Stimulated activated CD8-positive, alpha-beta memory T cell treated with anti-CD3 and anti-CD28 coated beads, Interleukin-15, amount 100 ng/mL, for 1 hour (primary cell): Measurements from ENCODE around the gene FATE1.
"Not testable (repeated sequence)": the region's sequence is repeated elsewhere in the genome, so short reads cannot be mapped to it uniquely, and the experiment has no call there.

ENCODE experiments used
- DNase-seq: peaks from one replicate; pipeline ENCODE4 v3.0.0-alpha.2; 2020; ENCODE audit warnings: low read depth

Gene FATE1

DNA sequence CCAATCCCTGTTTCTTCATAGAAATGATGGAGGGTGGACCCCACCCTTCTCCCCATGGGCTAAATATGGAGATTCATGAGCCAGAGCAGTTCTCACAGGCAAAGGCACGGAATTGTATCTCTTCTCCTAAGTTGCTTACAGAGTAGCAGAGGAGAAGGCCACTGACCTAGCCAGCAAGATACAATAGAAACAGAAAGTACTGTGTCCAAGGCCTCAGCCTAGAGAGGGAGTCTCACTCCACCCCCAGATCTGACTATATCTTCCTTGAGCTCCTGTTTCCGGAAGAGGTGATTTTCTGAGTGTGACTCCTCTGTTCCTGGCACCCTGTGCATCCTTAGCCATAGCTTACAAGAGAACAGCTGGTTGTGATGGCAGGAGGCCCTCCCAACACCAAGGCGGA lies at the start of gene FATE1:
Gene FATE1 (plus strand): TSS at position 284 of the 400 bp plus-strand sequence. CDS start 85 bp downstream, at position 369.
- no peak for DNase-seq

GRCh38 chrX:151675121-151675746 lies 40.6 kb upstream of the FATE1 start:
- DNase-seq, result no peak

DNA sequence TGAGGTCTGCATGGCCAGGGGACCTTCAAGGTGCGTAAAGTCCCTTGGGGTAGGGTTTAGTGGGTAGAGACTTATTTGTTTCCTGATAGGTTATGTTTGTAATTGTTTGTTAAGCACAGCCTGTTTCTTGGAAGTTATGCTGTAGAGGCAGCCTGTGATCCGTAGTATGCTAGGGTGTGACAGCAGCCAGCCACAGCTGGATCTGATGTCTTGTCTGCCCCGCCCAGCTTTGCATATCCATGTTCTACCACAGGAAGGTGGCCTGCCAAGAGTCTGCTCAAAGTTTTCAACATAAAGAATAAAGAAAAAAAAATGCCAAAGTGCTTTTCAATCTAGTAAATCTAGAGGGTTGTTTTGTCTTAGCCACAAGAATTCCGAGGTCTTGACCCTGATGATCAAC lies 39.6 kb upstream of the FATE1 start:
- DNase-seq, result no peak

- no peak for DNase-seq
Observed at GRCh38 chrX:151679798-151680402, 35.9 kb upstream of the FATE1 start.

- peak; percentile 14 for DNase-seq
Observed at GRCh38 chrX:151680805-151681204, 35.0 kb upstream of the FATE1 start.

DNA sequence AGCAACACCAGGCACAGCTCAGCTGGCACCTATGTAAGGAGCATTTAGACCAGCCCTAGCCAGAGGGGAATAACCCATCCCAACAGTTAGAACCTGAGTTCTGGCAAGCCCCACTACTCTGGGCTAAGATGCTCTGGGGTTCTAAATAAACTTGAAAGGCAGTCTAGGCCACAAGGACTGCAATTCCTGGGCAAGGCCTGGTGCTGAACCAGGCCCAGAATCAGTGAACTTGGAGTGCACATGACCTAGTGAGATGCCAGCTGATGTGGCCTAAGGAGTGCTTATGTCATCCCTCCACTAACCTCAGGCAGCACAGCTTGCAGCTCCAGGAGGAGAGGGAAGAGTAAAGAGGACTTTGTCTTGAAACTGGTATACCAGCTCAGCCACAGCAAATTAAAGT lies 28.2 kb upstream of the FATE1 start:
- DNase-seq, result no peak

DNA sequence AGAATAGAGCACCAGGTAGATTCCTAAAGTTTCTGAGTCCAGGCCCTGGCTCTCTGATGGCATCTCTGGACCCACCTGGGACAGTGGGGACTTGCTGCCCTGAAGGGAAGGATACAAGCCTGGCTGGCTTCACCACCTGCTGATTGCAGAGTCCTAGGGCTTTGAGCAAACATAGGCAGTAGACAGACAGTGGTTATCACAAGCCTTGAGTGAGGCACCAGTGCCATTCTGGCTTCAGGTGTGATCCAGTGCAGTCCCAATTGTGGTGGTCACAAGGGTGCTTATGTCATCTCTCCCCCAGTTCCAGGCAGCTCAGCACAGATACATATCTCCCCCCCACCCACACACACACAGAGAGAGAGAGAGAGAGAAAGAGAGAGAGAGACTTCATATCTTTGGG lies 27.1 kb upstream of the FATE1 start:
- no peak for DNase-seq

- no peak for DNase-seq
Observed at GRCh38 chrX:151692825-151693224, 23.0 kb upstream of the FATE1 start.

GRCh38 chrX:151694121-151694520 lies 21.7 kb upstream of the FATE1 start:
- no peak for DNase-seq

DNA sequence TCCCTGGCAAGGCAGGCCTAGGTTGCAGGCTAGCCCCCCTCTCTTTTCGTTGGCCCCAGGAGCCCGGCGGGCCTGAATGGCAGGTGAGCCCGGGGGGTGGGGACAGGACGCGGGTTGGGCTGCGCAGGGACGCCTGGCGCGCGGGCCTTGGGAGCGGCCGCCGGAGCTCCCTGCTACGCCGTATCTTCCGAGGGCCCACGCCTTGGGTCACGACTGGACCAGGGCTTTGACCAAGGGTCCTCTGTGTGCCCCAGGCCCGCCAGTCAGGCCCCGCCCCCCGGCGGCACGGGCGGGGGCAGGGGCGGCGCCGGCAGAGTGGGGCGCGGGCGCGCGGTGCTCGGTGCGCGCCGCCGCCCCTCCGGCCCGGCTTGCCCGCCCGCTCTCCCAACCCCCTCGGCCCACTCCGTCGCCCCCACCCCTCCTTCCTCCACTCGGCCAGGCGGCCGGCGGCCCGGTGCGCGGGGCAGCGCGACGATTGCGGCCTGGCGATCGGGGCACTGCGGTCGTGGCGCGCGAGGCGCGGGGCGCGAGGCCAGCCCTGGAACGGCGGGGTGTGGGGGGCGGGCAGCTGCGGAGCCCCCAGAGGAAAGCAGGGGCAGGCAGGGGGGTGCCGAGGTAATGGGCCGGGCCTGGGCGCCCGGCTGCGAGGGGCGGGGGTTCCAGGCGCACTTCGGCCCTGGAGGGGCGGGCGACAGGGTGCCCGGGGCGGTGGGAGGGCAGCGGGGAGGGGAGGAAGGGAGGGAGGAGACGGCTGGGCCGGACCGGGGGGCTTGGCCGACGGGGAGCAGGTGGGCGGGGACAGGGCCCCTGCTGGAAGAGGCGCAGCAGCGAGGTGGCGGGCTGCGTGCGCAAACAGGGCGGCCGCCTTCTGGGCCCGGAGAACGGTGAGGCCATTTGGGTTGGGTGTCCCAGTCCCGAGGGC lies 20.9 kb upstream of the FATE1 start, which contains the start of gene PRRG3:
Gene PRRG3 (plus strand): TSS at position 798 of the 922 bp plus-strand sequence. CDS start 3,357 bp downstream, outside the sequence.
- DNase-seq, result no peak

- DNase-seq, result no peak
Observed at GRCh38 chrX:151695583-151696340, 20.1 kb upstream of the FATE1 start.

GRCh38 chrX:151697082-151697481 lies 18.8 kb upstream of the FATE1 start:
- not testable (repeated sequence) for DNase-seq

DNA sequence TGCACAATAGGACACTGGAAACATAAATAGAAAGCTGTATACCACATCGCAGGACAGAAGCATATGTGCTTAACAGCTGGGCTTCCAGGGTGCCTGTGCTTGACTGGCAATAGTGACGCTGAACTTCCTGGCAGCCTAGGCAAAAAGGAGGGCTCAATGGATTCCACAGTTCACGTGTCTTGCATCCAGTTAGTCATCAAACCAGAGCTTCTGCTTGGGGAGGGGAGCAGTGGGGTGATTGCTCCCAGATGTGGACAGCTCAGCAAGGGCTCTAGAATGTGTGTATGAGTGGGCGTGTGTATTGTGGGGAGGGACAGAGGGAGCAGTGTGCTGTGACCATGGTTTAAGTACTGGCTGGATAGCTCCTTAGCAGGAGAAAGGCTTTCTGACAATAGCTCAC lies 18.3 kb upstream of the FATE1 start:
- no peak for DNase-seq

- no peak for DNase-seq
Observed at GRCh38 chrX:151698485-151698884, 17.4 kb upstream of the FATE1 start.

DNA sequence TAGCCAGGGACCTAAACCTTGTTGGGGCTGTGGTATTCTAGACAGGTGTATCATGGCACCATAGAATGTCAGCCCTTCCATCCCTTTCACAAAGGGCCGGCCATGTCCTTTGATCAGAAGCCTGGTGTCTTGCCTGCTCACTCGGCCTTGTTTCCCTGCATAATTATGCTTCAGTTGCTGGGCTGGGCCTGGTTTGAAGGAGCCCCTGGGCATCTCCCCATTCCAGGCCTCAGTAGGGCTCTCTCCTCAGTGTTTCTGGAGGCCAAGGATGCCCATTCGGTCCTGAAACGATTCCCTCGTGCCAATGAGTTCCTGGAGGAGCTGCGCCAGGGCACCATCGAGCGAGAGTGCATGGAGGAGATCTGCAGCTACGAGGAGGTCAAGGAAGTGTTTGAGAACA lies 16.1 kb upstream of the FATE1 start:
- no peak for DNase-seq

- DNase-seq, result no peak
Observed at GRCh38 chrX:151700581-151700980, 15.3 kb upstream of the FATE1 start.

- DNase-seq, result no peak
Observed at GRCh38 chrX:151701071-151701470, 14.8 kb upstream of the FATE1 start.

DNA sequence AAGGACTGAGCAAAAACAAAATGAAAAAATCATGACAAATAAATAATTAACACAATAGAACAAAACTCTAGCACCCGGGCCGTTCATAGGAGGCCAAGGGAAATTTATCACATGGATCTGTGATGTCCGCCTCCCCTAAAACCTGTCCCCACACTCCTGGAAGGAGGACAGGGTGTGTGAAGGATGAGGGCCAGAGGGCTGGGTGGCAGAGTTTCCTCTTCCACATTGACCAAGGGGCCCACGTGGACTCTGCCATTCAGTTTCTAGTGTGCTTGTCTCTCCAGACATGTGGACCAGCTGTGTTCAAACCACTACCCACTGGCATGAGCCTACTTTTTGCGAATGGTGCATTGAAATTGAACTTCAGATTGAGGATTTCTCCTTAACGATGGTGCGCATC lies 14.3 kb upstream of the FATE1 start:
- no peak for DNase-seq

DNA sequence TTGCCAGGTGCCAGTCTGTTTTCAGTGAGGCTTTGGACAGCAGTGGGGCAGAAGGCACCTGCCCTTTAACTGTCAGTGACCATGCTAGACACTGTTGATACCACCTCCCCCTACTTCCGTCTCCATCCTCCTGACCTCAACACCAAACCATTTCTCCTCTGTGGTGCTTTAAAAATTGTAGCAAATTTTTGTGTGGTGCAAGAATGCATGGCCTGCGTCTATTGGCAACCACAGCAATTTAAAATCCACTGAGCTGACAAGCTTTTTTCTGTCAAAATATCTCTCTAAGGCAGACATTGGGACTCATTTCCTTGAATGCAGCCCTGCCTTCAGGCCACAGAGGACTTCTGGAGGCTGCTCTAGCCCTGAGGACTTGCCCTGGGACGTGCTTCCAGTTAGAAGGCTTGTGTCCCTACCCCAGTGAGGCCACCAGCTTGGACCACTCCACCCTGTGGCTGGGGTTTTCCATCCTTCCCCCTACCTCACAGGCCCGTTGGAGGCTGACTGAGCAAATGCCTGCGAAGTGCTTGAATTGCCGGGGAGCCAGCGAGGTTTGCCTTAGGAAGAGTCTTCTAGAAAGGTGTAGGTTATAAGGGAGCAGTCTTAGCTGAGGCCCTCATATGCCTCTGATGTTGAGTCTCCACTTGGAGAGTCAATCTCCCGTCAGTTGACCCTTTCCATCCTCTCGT lies 13.7 kb upstream of the FATE1 start:
- DNase-seq, result no peak

DNA sequence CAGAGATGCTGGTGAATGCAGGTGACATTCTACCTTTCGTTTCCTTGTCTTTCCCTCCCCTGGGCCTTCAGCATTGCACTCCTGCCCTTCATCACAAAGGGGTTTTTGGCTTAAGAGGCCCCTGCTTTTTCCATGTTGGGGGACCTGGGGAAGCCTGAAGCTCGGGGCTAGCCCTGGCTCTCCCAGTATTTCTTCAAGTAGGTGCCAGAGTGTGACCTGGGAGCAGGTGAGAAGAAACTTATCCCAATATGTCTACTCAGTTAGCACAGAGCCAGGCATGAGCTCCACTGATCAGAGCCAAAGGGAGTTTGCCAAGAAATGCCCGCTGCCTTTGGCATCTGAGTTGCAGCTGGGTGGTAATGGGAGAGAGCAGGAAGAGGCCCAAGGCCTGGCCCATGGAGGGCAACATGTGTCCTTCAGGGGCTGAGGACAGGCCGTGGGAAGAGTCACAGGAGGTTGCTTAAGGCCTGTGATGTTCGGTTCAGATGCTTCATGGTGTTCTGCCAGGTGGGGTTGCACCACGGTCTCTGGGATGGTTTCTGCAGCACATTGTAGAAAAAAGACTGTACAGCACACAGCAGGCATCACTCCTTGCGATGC lies 13.0 kb upstream of the FATE1 start:
- DNase-seq, result no peak

- DNase-seq, result no peak
Observed at GRCh38 chrX:151703487-151703886, 12.3 kb upstream of the FATE1 start.
